ENCODE data around the gene SIRPD. TPM values are rescaled to one million over a fixed set of nuclear protein-coding genes. Genes with fewer than 3 reads are reported as not detected.

Gene SIRPD
- total RNA-seq, 1 donor from 2014 or later = not detected

GRCh38 chr20:1489325-1489724, 68.2 kb downstream of the SIRPD start:
- H3K27ac Mint-ChIP-seq = no peak overlapping the region

GRCh38 chr20:1486566-1486965, 70.9 kb downstream of the SIRPD start:
- Mint-ChIP-seq H3K4me3 (no peak overlapping the region), H3K4me1 (ENCODE audit: unreplicated experiment) (no peaks in the 10 kb centered on the region), H3K36me3 (no peaks in the 10 kb centered on the region), H3K27me3 (peaks cover 61% of the 10 kb centered on the region), H3K9me3 (no peaks in the 10 kb centered on the region), H3K27ac (no peak overlapping the region)
- no peak for DNase-seq (ENCODE audit: extremely low spot score, unreplicated experiment)
- TF ChIP-seq CTCF (conservative IDR thresholded peaks at IDR 0.05) = no peak

More at GRCh38 chr20:1489325-1489724, 68.2 kb downstream of the SIRPD start:
- H3K27me3 Mint-ChIP-seq = peaks cover 63% of the 10 kb centered on the region
- H3K4me1 Mint-ChIP-seq (ENCODE audit: unreplicated experiment) = no peaks in the 10 kb centered on the region
- no peaks in the 10 kb centered on the region for H3K9me3 Mint-ChIP-seq
- no peak for TF ChIP-seq CTCF (conservative IDR thresholded peaks at IDR 0.05)
- DNase-seq (ENCODE audit: extremely low spot score, unreplicated experiment) = no peak
- H3K36me3 Mint-ChIP-seq = no peaks in the 10 kb centered on the region
- H3K4me3 Mint-ChIP-seq = no peak overlapping the region

DNA sequence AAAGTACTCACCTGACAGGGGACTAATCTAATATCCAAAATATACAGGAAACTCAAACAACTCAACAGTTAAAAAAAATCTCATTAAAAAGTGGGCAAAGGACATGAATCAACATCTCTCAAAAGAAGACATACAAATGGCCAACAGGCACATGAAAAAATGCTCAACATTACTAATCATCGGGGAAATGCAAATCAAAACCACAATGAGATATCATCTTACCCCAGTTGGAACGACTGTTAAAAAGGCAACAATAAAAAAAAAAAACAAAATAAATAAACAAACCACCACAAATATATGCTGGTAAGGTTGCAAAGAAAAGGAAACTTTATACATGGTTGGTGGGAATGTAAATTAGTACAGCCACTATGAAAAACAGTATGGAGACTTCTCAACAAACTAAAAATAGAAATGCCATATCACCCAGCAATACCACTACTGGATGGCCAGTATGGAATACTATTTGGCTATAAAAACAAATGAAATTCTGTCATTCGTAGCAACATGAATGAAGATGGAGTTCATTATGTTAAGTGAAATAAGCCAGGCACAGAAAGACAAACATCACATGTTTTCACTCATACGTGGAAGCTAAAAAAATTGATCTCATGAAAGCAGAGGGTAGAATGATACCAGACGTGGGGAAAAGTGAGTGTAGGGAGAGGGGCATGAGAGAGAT, 72.9 kb downstream of the SIRPD start:
- peaks cover 60% of the 10 kb centered on the region for H3K27me3 Mint-ChIP-seq

More for the DNA sequence above, 72.9 kb downstream of the SIRPD start:
- no peak for DNase-seq (ENCODE audit: extremely low spot score, unreplicated experiment)
- TF ChIP-seq CTCF (conservative IDR thresholded peaks at IDR 0.05) = no peak
- Mint-ChIP-seq H3K27ac (no peak overlapping the region), H3K36me3 (no peaks in the 10 kb centered on the region), H3K9me3 (no peaks in the 10 kb centered on the region), H3K4me3 (no peak overlapping the region), H3K4me1 (ENCODE audit: unreplicated experiment) (no peaks in the 10 kb centered on the region)

Other genes with a start within 250 kb of the SIRPD start
- 4.9 and 7.4 TPM in 2 replicates for gene SDCBP2, start 228.6 kb downstream of the SIRPD start, total RNA-seq (ENCODE audit: low replicate concordance)
- gene FKBP1A, start 164.7 kb downstream of the SIRPD start, total RNA-seq (ENCODE audit: low replicate concordance) = 149 and 177 TPM in 2 replicates
- gene NSFL1C, start 90.9 kb downstream of the SIRPD start, total RNA-seq (ENCODE audit: low replicate concordance) = 79.2 and 81.0 TPM in 2 replicates
- gene SIRPB2, start 66.3 kb downstream of the SIRPD start, total RNA-seq (ENCODE audit: low replicate concordance) = not detected in 2 replicates
- 0.95 and 1.0 TPM in 2 replicates for gene SIRPB1, start 62.3 kb upstream of the SIRPD start, total RNA-seq (ENCODE audit: low replicate concordance)
- gene SIRPG, start 100.1 kb upstream of the SIRPD start, total RNA-seq (ENCODE audit: low replicate concordance) = not detected in 2 replicates

Measured in type B pancreatic cell (in vitro differentiated cells).